HG03571 (cell line): Measurements from ENCODE around the gene BUB3.

Source experiments
- ATAC-seq: cut with Tn5 transposase; IDR thresholded peaks from one replicate; pipeline ENCODE4 v1.9.1; 2021; ENCODE audit not compliant: unreplicated experiment

BUB3 gene

DNA sequence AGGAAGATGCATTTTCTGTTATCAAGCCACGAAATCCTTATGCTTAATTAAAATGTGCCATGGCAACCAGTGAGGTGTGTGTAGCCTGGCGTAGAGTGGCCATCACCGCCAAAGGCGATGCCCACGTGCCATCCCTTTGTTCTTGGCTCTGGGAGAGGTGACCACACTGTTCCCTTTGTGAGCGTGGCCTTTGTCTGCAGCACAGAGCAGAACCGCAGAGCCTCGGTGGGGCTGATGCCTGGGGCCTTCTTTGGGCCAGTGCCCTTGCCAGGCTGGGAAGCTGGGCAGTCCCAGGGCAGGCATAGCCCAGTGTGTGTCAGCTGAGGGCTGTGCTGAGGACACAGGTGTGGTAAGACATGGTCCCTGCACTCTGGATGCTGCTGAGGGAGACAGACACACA, 48.3 kb downstream of the BUB3 start:
- ATAC-seq, result no peak

DNA sequence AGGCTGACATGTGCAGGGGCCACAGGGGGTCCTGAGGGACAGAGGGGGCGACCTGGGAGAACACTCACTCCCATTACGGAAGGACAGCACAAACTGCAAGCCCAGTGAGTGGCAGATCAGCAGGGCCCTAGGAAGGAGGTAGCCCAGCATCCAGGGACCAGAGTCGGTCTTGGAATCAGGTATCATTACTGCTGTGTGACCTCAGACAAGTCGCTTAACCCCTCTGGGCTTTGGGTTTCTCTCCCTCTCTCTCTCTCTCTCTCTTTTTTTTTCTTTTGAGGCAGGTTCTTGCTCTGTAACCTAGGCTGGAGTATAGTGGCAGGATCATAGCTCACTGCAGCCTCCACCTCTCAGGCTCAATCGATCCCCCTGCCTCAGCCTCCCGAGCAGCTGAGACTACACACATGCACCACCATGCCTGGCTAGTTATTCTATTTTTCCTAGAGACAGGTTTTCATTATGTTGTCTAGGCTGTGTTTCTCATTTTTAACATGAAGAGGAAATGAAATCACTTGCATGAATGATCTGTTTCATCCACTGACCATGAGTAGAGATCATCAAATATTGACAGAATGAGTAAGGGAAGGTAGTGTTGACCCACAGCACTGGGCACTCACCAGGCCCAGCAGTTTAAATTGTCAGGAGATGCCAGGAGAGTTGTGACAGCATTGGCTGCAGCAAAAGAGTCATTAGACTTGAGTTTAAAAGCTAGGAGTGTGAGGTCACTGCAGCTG, 49.4 kb downstream of the BUB3 start:
- ATAC-seq, result no peak

DNA sequence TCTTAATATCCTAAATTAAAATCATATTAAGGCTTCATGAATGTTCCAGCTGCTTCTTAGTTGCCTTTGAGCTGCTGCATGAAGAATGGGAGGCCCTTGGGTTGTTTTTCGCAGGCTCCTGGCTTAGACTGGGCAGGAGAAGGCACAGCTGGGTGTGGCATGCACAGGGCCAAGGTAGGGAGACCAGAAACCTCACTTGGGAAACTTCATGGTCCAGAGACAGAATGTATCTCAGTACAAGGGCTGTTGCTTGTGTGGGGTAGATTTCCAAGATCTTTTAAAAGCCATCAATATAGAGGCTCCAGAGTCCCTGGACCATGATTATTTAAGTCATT, 49.9 kb downstream of the BUB3 start:
- no peak for ATAC-seq

DNA sequence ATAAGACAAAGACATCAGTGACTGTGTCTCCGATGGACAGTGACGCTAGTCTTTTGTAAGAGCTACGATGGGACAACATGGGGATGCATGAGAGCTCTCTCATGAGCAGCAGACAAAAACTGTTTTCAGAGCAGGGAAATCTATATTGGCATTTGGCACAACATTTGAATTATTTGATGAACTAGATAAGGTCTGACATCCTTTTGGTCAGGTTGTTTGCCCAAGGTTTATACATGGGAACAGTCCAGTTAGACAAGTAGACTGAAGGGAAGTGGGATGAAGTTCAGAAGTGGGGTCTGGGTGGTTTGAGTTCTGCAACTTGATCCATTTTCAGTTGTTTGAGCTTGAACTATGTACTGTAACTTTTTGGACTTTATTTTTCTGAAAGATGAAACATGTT, 50.8 kb downstream of the BUB3 start:
- ATAC-seq, result no peak

DNA sequence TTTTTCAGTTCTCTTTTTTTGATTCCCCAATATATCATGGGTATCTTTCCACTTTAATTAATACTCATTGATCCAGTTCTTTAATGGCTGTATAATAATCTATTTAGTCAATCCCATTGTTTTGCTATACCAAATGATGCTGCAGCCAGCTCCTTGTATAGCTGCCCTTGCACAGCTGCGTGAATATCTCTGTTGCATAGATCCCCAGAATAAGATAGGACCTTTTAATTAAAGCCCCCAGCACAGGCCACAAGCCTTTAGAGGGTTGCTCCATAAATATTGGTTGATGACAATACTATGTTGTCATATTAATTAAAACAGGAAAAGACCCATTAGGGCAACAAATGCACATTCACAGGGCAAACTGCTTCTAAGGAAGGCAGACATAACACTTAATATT, 57.9 kb downstream of the BUB3 start:
- ATAC-seq, result no peak

DNA sequence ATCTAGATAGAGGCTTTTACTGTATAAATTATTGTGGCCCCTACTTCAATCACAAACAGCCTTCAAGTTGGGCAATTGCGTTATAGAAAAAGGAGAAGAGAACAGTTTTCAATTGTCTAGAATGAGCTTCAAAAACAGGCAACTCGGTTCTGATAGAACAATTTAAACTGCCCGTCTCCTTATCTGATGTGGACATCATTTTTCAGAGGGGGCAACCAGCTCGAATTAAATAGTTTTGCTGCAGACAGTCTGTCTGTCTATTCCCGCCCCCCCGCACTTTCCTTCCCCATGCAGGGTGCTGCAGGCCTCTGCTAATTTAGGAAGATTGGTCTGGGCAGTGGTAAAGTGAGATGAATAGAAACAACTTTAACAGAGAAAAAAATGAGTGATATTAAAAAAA, 58.4 kb downstream of the BUB3 start:
- ATAC-seq, result no peak

DNA sequence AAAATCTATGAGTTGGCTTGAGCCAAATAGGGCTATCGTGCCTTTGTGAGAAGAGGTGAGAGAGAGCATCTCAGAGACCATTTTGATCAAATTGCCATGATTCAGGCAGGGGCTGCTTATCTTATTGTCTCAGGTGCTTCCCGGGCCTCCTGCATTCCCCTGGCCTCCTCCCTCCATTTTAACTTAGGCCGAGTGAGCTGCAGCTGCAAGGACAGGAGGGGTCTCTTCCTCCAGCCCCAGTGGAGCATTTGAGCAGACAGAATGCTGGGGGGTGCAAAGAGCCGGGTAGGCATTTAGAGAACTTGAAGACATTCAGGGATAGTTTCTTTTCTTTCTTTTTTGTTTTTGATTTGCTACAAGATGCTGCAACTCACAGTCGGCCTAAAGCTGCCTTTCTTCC, 59.0 kb downstream of the BUB3 start:
- ATAC-seq, result no peak
